Stimulated activated naive CD8-positive, alpha-beta T cell treated with anti-CD3 and anti-CD28 coated beads, Interleukin-15, Interleukin-2, amounts not matched to agents 100 ng/mL and 50 ng/mL, for 24 hours (primary cell): Measurements from ENCODE around the gene GPR31.
A peak's percentile ranks its signal among the peaks of the same experiment; 100 is the strongest.

Experiments used
- H3K27ac Mint-ChIP-seq: one replicate; pipeline ENCODE4 v1.8.0; 2021; ENCODE audit warnings: mild to moderate bottlenecking, mixed read lengths
- H3K27me3 Mint-ChIP-seq: one replicate; pipeline ENCODE4 v1.8.0; 2021; ENCODE audit warnings: mixed read lengths
- H3K36me3 Mint-ChIP-seq: one replicate; pipeline ENCODE4 v1.8.0; 2021; ENCODE audit warnings: low read depth, mixed read lengths
- H3K4me1 Mint-ChIP-seq: one replicate; pipeline ENCODE4 v1.8.0; 2021; ENCODE audit warnings: low read depth, mixed read lengths
- H3K4me3 Mint-ChIP-seq: one replicate; pipeline ENCODE4 v1.8.0; 2021; ENCODE audit warnings: mild to moderate bottlenecking, mixed read lengths
- H3K9me3 Mint-ChIP-seq: one replicate; pipeline ENCODE4 v1.8.0; 2021; ENCODE audit warnings: mixed read lengths

Gene GPR31

GRCh38 chr6:167121335-167121841, 36.4 kb downstream of the GPR31 start:
- Mint-ChIP-seq H3K4me1 (peaks cover 56% of the 10 kb centered on the region), H3K36me3 (no peaks in the 10 kb centered on the region), H3K4me3 (no peak overlapping the region), H3K27me3 (no peaks in the 10 kb centered on the region), H3K27ac (peak overlapping the region; percentile 62), H3K9me3 (no peaks in the 10 kb centered on the region)

GRCh38 chr6:167120583-167120903, 37.2 kb downstream of the GPR31 start:
- peak overlapping the region; percentile 14 for H3K4me3 Mint-ChIP-seq
- H3K27ac Mint-ChIP-seq, result peak overlapping the region; percentile 36
- H3K27me3 Mint-ChIP-seq, result no peaks in the 10 kb centered on the region
- peaks cover 64% of the 10 kb centered on the region for H3K4me1 Mint-ChIP-seq
- H3K9me3 Mint-ChIP-seq, result no peaks in the 10 kb centered on the region
- no peaks in the 10 kb centered on the region for H3K36me3 Mint-ChIP-seq

GRCh38 chr6:167119670-167120582, 37.9 kb downstream of the GPR31 start:
- Mint-ChIP-seq H3K4me3 (peak overlapping the region; percentile 14), H3K4me1 (peaks cover 70% of the 10 kb centered on the region), H3K36me3 (no peaks in the 10 kb centered on the region), H3K9me3 (no peaks in the 10 kb centered on the region), H3K27ac (peak overlapping the region; percentile 36), H3K27me3 (no peaks in the 10 kb centered on the region)

- peak overlapping the region; percentile 17 for H3K4me3 Mint-ChIP-seq
- no peaks in the 10 kb centered on the region for H3K27me3 Mint-ChIP-seq
- H3K27ac Mint-ChIP-seq, result peak overlapping the region; percentile 77
- H3K4me1 Mint-ChIP-seq, result peaks cover 71% of the 10 kb centered on the region
- no peaks in the 10 kb centered on the region for H3K9me3 Mint-ChIP-seq
- no peaks in the 10 kb centered on the region for H3K36me3 Mint-ChIP-seq
These were observed 38.9 kb downstream of the GPR31 start for GRCh38 chr6:167118839-167119238.

DNA sequence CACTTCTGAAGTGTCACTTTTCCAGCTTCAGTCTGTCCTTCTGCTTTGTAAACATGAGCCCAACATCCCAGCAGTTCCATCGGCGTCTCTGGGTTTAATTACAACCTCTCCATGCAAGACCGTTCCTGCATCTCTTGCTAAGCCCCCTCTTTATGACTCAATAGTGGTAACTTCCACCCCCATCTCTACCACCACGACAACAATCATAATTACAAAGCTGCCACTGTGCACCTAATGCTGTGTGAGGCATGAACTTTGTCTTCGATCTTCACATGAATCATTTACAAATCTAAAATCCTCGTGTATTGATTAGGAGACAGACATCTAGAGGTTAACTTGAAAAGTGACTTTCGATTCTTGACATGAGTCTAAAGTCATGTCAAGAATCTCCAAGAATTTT, 39.8 kb downstream of the GPR31 start:
- H3K27me3 Mint-ChIP-seq, result no peaks in the 10 kb centered on the region
- no peaks in the 10 kb centered on the region for H3K9me3 Mint-ChIP-seq
- no peak overlapping the region for H3K4me3 Mint-ChIP-seq
- peaks cover 65% of the 10 kb centered on the region for H3K4me1 Mint-ChIP-seq
- H3K36me3 Mint-ChIP-seq, result no peaks in the 10 kb centered on the region
- no peak overlapping the region for H3K27ac Mint-ChIP-seq

DNA sequence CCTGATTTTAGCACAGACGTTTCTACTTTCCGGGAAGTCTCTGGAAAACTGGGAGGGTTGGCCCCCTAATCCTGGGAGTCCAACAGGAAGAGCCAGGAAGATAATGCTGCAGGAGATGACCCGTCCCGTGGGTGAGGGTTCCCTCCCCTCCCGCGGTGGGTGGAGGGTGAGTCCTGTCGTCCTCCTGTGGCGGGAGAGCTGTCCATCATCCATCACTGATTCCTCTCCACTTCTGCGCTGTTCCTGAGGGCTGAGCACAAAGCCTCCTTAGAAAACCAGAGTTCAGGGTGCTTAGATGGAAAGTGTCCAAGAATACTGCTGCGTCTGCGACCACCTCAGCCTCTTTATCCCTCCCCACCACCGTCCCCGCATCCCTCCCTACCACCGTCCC, 40.9 kb downstream of the GPR31 start:
- Mint-ChIP-seq H3K27me3 (peaks cover 7% of the 10 kb centered on the region), H3K27ac (no peak overlapping the region), H3K4me1 (peaks cover 70% of the 10 kb centered on the region), H3K36me3 (no peaks in the 10 kb centered on the region), H3K4me3 (no peak overlapping the region), H3K9me3 (no peaks in the 10 kb centered on the region)

DNA sequence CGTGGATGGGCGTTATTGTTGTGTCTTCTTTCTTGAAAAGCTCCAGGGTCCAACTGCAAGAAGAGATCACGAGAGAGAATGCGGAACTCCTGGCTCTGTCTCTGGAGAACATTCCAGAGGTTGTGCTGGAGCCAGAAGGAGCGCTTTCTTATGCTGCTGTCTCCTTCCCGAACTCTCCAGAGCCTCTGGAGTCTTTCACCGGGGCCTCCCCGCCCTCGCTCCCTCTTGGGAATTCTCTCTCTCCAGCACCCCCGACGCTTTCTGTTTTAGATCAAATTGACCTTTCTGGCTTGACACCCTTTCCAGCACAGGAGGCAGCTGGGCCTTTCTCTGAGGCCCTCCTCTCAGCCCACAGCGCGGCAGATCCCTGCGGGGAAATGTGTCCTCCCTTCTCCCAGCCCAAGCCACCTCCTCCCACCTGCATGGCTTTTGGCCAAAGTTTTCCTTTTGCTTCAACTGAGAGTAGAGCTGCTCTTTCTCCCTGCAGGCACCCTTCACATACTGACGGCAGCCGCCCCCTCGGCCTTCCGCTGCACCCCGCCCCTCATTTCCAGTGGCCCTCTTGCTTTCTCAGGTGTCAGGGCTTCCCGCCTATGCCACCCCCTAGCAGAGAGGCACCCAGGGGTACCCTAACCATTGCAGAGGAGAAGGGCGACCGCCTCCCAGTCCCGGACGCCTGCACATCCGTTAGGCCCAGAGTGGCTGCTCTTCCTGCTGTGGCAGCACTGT, 41.5 kb downstream of the GPR31 start:
- Mint-ChIP-seq H3K4me1 (peaks cover 70% of the 10 kb centered on the region), H3K36me3 (no peaks in the 10 kb centered on the region), H3K27me3 (peaks cover 7% of the 10 kb centered on the region), H3K27ac (no peak overlapping the region), H3K9me3 (no peaks in the 10 kb centered on the region), H3K4me3 (peak overlapping the region; percentile 18)

DNA sequence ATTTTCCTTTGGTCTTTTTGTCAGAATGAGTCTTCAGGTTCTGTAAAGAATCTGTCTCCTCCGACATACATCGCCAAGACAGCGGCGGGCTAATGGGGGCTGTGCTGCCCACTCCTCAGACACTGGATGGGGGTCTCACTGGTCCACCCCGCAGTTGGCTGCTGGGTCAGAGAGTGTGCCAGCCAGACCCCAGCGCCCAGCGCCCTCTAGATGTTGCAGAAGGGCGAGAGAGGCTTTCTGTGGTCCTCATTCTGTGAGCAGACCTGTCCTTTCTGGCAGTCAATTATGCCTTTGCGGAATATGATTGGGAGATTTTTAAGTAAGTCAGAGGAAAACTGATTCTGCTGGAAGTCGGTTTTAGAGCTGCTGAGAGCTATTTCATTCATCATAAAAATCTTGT, 42.7 kb downstream of the GPR31 start:
- no peaks in the 10 kb centered on the region for H3K36me3 Mint-ChIP-seq
- H3K9me3 Mint-ChIP-seq, result no peaks in the 10 kb centered on the region
- no peak overlapping the region for H3K4me3 Mint-ChIP-seq
- H3K27ac Mint-ChIP-seq, result peak overlapping the region; percentile 60
- H3K4me1 Mint-ChIP-seq, result peaks cover 69% of the 10 kb centered on the region
- H3K27me3 Mint-ChIP-seq, result peaks cover 7% of the 10 kb centered on the region

DNA sequence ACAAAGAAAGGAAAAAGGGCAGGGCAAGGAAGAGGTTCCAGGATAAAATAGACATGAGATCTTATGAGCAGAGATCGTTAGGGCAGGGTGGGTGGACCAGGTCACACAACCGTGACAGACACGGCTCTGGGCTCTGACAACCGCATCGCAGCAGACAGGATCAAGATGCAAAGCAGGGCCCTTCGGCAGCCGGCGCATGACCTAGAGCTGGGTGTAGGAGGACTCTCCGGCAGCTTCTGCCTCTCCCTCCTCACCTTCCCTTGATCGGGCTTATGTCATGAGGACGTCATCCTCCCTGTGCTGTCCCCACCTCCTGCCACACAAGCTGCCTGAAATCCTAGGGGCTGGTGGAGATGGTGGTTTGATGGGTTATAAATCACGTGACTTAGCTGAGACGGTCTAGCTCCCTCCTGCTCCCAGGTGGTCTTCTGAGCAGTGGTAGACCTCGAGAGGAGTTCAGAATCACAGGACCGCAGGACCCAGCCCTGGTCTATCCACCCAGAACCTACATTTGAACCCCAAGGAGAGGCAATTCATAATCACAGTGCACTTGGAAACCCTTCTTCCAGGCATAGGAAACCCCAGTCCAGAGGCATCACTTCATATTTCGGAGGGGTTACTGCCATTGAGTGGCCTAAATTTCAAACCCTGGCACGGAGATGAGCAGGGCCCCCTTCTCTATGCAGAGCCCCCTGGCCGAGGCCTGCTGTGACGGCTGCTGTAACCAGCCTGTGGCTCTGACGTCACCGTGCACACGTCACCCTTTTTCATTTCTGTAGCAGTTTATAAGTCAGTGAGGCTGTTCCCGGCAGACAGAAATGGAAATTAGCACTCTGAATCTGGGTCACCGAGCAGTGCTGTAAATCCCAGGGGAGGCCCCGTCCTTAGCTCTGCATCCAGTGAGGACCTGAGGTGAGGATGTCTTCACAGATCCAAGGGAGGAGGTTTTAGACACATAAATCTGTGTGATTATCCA, 43.6 kb downstream of the GPR31 start:
- H3K4me1 Mint-ChIP-seq, result peaks cover 67% of the 10 kb centered on the region
- H3K27ac Mint-ChIP-seq, result peak overlapping the region; percentile 78
- H3K9me3 Mint-ChIP-seq, result no peaks in the 10 kb centered on the region
- H3K36me3 Mint-ChIP-seq, result no peaks in the 10 kb centered on the region
- peak overlapping the region; percentile 71 for H3K4me3 Mint-ChIP-seq
- H3K27me3 Mint-ChIP-seq, result peaks cover 7% of the 10 kb centered on the region

GRCh38 chr6:167113047-167113754, 44.6 kb downstream of the GPR31 start:
- Mint-ChIP-seq H3K4me3 (peak overlapping the region; percentile 71), H3K4me1 (peaks cover 62% of the 10 kb centered on the region), H3K27me3 (peaks cover 7% of the 10 kb centered on the region), H3K9me3 (no peaks in the 10 kb centered on the region), H3K27ac (peak overlapping the region; percentile 78), H3K36me3 (no peaks in the 10 kb centered on the region)

GRCh38 chr6:167112421-167112820, 45.4 kb downstream of the GPR31 start:
- Mint-ChIP-seq H3K27me3 (peaks cover 7% of the 10 kb centered on the region), H3K4me1 (peaks cover 61% of the 10 kb centered on the region), H3K36me3 (no peaks in the 10 kb centered on the region)

DNA sequence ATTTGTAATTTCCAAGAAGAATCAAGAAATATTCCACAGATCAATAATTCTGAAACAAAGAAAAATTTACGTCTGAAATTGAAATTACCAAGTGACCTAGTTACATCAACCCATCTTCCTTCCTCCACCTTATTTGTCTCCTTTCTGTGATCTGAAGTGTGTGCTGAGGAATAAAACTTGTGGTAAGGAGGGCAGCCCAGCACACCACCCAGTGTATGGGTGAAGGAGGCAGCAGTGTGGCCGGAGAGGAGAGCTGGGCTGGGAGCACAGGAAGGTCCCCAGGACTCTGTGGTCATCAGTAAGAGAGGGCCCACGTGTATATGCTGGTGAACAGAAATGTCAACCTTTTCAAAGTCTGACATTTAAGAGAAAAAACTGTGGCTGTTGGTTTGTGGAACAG, 46.2 kb downstream of the GPR31 start:
- H3K4me3 Mint-ChIP-seq, result peak overlapping the region; percentile 71
- no peaks in the 10 kb centered on the region for H3K9me3 Mint-ChIP-seq
- peaks cover 7% of the 10 kb centered on the region for H3K27me3 Mint-ChIP-seq
- H3K4me1 Mint-ChIP-seq, result peaks cover 58% of the 10 kb centered on the region
- peak overlapping the region; percentile 81 for H3K27ac Mint-ChIP-seq
- no peaks in the 10 kb centered on the region for H3K36me3 Mint-ChIP-seq

More at GRCh38 chr6:167112421-167112820, 45.4 kb downstream of the GPR31 start:
- Mint-ChIP-seq H3K9me3 (no peaks in the 10 kb centered on the region), H3K4me3 (peak overlapping the region; percentile 71), H3K27ac (peak overlapping the region; percentile 81)

- H3K27me3 Mint-ChIP-seq, result peaks cover 7% of the 10 kb centered on the region
- H3K9me3 Mint-ChIP-seq, result no peaks in the 10 kb centered on the region
- H3K4me3 Mint-ChIP-seq, result no peak overlapping the region
- no peaks in the 10 kb centered on the region for H3K36me3 Mint-ChIP-seq
- peaks cover 41% of the 10 kb centered on the region for H3K4me1 Mint-ChIP-seq
- H3K27ac Mint-ChIP-seq, result no peak overlapping the region
These were observed 48.1 kb downstream of the GPR31 start for GRCh38 chr6:167109651-167110050.

DNA sequence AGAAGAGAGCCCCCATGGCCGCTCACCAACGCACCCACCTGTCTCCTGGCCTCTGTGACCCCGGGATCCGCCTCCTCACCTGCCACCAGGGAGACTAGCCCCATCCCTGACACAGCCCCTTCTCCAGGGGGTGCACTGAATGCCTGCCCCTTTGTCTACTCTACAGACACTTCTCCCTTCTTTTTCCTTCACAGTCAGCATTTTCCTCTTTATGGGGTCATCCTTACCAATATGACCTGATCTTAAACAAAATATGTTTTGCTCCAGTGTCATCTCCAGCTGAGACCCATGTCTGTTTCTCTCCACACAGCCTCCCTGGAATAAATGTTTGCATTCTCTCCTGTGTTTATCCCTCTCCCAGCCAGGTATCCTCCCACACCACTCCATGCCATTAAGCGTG, 49.5 kb downstream of the GPR31 start:
- H3K4me3 Mint-ChIP-seq, result no peak overlapping the region
- H3K9me3 Mint-ChIP-seq, result no peaks in the 10 kb centered on the region
- no peaks in the 10 kb centered on the region for H3K36me3 Mint-ChIP-seq
- peaks cover 44% of the 10 kb centered on the region for H3K4me1 Mint-ChIP-seq
- H3K27me3 Mint-ChIP-seq, result peaks cover 7% of the 10 kb centered on the region
- no peak overlapping the region for H3K27ac Mint-ChIP-seq
